ENCODE measurements around the gene FRMPD1. TPM values are rescaled to one million over a fixed set of nuclear protein-coding genes. Genes with fewer than 3 reads are reported as not detected.

Gene FRMPD1
- total and polyA plus RNA-seq, 2 of the 13 experiments (the other 11 are each of a cell fraction or from before 2014, with no cell fraction given) = not detected

DNA sequence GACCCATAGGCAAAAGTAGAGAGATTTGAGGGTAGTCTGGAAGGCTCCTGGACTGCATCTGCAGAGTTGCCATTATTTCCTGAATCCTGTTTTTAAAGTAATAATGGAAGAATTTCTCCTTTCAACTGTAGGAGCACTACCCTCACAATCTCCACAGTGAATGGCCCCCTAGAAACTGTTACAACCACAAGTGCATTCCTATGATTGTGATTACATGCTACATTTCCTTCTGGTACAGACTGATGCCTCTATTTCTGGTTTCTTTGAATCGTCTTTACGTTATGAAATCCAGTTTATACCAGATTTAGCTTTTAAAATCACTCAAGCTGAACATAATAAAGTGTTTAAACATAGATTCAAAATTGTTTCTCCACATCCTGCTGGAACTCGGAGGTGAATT, 49.4 kb downstream of the FRMPD1 start:
- DNase-seq (ENCODE audit: low spot score) = no peak
- H3K27me3 ChIP-seq (ENCODE audit: control insufficient read depth in 1 of 2, insufficient read depth in 2 of 2, low read length in 2 of 2) = no peaks in the 10 kb centered on the region; a peak in 1 of 5 replicates
- no peak overlapping the region for H3K27ac ChIP-seq (ENCODE audit: extremely low read length, insufficient read depth, low read length)
- WGBS (ENCODE audit: low lambda C conversion rate) = 56% methylated on average over 3 of the region's 3 CpGs
- H3K4me2 ChIP-seq (ENCODE audit: low read depth, low read length) = no peak overlapping the region
- H3K4me3 ChIP-seq (replicated peaks in 1 of 3; ENCODE audit: insufficient read depth in 1 of 3, low read depth in 2 of 3, low read length in 3 of 3) = no peak overlapping the region
- ChIA-PET POLR2A (no interaction called here), CTCF (ENCODE audit: low intra/inter-chr PET ratio, low total read pairs) (no interaction called here)
- ATAC-seq = no peak
- H4K20me1 ChIP-seq (ENCODE audit: insufficient read depth, low read length) = no peaks in the 10 kb centered on the region
- H3K79me2 ChIP-seq (ENCODE audit: insufficient read depth, low read length) = no peaks in the 10 kb centered on the region
- no peaks in the 10 kb centered on the region for H3K36me3 ChIP-seq (replicated peaks in 1 of 2; ENCODE audit: control insufficient read depth in 1 of 2, insufficient read depth in 2 of 2, low read length in 2 of 2)
- no peak for TF ChIP-seq ZNF577 (CRISPR knock-in tag; IDR thresholded peaks at IDR 0.05; ENCODE audit: borderline replicate concordance, low read depth)
- no peak for TF ChIP-seq NONO (IDR thresholded peaks at IDR 0.05)
- no peak for TF ChIP-seq NONO (CRISPR knock-in tag; conservative IDR thresholded peaks at IDR 0.05)
- TF ChIP-seq, protein P1, sequence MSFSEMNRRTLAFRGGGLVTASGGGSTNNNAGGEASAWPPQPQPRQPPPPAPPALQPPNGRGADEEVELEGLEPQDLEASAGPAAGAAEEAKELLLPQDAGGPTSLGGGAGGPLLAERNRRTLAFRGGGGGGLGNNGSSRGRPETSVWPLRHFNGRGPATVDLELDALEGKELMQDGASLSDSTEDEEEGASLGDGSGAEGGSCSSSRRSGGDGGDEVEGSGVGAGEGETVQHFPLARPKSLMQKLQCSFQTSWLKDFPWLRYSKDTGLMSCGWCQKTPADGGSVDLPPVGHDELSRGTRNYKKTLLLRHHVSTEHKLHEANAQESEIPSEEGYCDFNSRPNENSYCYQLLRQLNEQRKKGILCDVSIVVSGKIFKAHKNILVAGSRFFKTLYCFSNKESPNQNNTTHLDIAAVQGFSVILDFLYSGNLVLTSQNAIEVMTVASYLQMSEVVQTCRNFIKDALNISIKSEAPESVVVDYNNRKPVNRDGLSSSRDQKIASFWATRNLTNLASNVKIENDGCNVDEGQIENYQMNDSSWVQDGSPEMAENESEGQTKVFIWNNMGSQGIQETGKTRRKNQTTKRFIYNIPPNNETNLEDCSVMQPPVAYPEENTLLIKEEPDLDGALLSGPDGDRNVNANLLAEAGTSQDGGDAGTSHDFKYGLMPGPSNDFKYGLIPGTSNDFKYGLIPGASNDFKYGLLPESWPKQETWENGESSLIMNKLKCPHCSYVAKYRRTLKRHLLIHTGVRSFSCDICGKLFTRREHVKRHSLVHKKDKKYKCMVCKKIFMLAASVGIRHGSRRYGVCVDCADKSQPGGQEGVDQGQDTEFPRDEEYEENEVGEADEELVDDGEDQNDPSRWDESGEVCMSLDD (CRISPR knock-in tag; IDR thresholded peaks at IDR 0.05; ENCODE audit: borderline replicate concordance) = no peak
- no peak for TF ChIP-seq MAX (IDR thresholded peaks at IDR 0.05)
- TF ChIP-seq RARA (CRISPR knock-in tag; IDR thresholded peaks at IDR 0.05) = no peak
- no peak for TF ChIP-seq TSC22D2 (CRISPR knock-in tag; IDR thresholded peaks at IDR 0.05; ENCODE audit: borderline replicate concordance)
- TF ChIP-seq KLF13 (CRISPR knock-in tag; IDR thresholded peaks at IDR 0.05) = no peak
- no peak for TF ChIP-seq TAF15 (IDR thresholded peaks at IDR 0.05; ENCODE audit: low read depth, low read length, poor library complexity, severe bottlenecking)
- TF ChIP-seq ZFP82 (CRISPR knock-in tag; IDR thresholded peaks at IDR 0.05; ENCODE audit: borderline replicate concordance) = no peak
- TF ChIP-seq RXRA (CRISPR knock-in tag; IDR thresholded peaks at IDR 0.05) = no peak
- no peak for TF ChIP-seq MAZ (IDR thresholded peaks at IDR 0.05; ENCODE audit: borderline replicate concordance, low read depth, low read length)
- no peak for TF ChIP-seq MAZ (CRISPR knock-in tag; IDR thresholded peaks at IDR 0.05; ENCODE audit: low read depth)
- TF ChIP-seq ZNF230 (CRISPR knock-in tag; IDR thresholded peaks at IDR 0.05) = no peak
- no peak for TF ChIP-seq RXRB (CRISPR knock-in tag; IDR thresholded peaks at IDR 0.05; ENCODE audit: borderline replicate concordance)
- TF ChIP-seq PHF5A (CRISPR knock-in tag; IDR thresholded peaks at IDR 0.05; ENCODE audit: low read depth, unreplicated experiment) = no peak
- TF ChIP-seq AKAP8 (CRISPR knock-in tag; IDR thresholded peaks at IDR 0.05) = no peak
- no peak for TF ChIP-seq ZNF557 (CRISPR knock-in tag; IDR thresholded peaks at IDR 0.05)
- no peak for TF ChIP-seq ZKSCAN5 (CRISPR knock-in tag; IDR thresholded peaks at IDR 0.05)
- H3K9me3 ChIP-seq (ENCODE audit: low read length) = no peaks in the 10 kb centered on the region
- H2AFZ ChIP-seq (ENCODE audit: low read length) = no peak overlapping the region
- H3K9ac ChIP-seq (ENCODE audit: insufficient read depth, low read depth, low read length) = no peak overlapping the region
- intact Hi-C loops (cut with micrococcal nuclease; ENCODE audit: unreplicated experiment) = no loop called here
- H3K4me1 ChIP-seq (ENCODE audit: insufficient read depth, low read length) = peaks cover 21% of the 10 kb centered on the region
- no peak for FAIRE-seq
- no TSS peak for BruUV-seq (replicated peaks)
- in situ Hi-C loops (cut with HindIII; ENCODE audit: extremely low pct_ligation_motif_present, low pct_unique_long_range_greater_than_20kb) = no loop called here

Measured in HepG2 (cell line).